GM13976 (cell line): ENCODE results near the gene PLBD2.

ENCODE experiments used
- DNase-seq: peaks from one replicate; pipeline ENCODE4 v3.0.0; 2012; ENCODE audit warnings: low spot score
- in situ Hi-C: fragments of 300-500 bp; cut with MboI; formaldehyde crosslinking; loops from one replicate; pipeline ENCODE4 v1.12.0; 2022; ENCODE audit warnings: low sequenced_read_pairs, mixed read lengths, inconsistent platforms; ENCODE audit not compliant: unreplicated experiment
- TF ChIP-seq, protein P1 (sequence below): IDR thresholded peaks from 2 replicates; pipeline ENCODE4 v1.5.1; 2012; ENCODE audit warnings: borderline replicate concordance, mild to moderate bottlenecking; ENCODE audit not compliant: insufficient read depth; ENCODE audit errors: extremely low read depth, missing control alignments, control extremely low read depth

Gene PLBD2

DNA sequence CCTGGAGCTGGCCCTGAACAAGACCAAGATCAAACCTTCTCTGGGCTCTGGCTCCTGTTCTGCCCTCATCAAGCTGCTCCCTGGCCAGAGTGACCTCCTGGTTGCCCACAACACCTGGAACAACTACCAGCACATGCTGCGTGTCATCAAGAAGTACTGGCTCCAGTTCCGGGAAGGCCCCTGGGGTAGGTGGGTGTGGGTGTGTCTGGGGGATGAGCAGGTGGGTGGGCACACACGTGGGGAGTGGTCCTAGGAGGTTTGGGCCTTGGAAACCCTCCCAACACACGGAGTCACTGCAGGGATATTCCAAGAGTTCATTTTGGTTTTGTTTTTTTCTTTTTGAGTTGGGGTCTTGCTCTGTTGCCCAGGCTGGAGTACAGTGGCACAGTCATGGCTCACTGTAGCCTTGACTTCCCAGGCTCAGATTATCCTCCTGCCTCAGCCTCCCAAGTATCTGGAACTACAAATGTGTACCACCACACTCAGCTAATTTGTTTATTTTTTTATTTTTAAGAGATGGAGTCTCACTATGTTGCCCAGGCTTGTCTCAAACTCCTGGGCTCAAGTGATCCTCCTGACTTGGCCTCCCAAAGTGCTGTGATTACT, 16.5 kb downstream of the PLBD2 start:
- in situ Hi-C loops: no loop called here
- DNase-seq: no peak
- TF ChIP-seq, protein P1, sequence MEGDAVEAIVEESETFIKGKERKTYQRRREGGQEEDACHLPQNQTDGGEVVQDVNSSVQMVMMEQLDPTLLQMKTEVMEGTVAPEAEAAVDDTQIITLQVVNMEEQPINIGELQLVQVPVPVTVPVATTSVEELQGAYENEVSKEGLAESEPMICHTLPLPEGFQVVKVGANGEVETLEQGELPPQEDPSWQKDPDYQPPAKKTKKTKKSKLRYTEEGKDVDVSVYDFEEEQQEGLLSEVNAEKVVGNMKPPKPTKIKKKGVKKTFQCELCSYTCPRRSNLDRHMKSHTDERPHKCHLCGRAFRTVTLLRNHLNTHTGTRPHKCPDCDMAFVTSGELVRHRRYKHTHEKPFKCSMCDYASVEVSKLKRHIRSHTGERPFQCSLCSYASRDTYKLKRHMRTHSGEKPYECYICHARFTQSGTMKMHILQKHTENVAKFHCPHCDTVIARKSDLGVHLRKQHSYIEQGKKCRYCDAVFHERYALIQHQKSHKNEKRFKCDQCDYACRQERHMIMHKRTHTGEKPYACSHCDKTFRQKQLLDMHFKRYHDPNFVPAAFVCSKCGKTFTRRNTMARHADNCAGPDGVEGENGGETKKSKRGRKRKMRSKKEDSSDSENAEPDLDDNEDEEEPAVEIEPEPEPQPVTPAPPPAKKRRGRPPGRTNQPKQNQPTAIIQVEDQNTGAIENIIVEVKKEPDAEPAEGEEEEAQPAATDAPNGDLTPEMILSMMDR: no peak

DNA sequence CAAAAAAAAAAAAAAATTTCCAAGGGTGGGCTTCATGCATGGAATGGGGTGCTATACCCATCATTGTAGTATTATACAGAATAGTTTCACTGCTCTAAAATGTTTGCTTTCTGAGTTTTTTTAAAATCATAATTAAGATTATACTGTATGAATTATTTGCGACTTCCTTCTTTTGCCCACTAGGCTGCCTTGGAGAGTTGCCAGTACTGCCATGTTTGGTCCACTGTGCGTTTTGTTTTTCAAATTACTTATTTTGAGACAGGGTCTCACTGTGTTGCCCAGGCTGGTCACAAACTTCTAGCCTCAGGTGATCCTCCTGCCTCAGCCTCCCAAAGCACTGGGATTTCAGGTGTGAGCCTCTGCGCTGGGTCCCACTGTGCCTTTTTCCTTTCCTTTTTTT, 19.9 kb downstream of the PLBD2 start:
- DNase-seq: no peak
- in situ Hi-C loops: no loop called here
- TF ChIP-seq, protein P1: no peak

DNA sequence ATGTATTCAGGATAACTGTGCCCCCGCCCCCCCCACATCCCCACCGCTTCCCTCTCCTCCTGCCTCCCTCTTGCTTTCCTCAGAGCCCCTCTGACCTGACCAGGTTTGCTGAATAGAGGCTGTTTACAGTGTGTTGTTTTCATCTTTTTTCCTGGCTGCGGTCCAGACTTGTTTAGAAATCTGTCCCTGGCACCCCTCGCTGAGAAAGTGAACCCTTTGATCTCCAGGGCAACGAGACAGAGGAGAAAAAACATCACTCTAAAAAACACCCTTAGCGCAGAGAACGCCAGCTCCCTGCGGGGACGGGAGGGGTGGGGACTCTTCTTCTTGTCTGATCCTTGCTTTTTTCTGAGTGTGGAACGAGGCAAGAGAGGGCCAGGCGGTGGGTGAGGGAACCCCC, 22.8 kb downstream of the PLBD2 start:
- TF ChIP-seq, protein P1: no peak
- in situ Hi-C loops: no loop called here
- no peak for DNase-seq

DNA sequence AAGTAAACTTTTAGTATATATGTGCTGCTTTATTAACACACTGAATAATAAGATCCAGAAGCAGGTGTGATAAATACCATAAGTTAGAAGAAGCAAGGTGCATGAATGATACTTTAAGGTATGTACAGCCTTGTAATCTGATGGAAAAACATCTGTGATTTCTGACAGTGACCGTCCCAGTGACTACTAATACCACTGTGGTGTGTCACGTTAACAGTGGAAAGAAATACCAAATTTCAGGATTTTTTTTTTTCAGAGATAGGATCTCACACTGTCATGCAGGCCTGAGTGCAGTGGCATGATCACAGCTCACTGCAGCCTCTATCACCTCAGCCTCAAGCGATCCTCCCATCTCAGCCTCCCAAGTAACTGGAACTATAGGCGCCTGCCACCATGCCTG, 23.8 kb downstream of the PLBD2 start:
- in situ Hi-C loops: no loop called here
- no peak for DNase-seq
- TF ChIP-seq, protein P1: no peak

DNA sequence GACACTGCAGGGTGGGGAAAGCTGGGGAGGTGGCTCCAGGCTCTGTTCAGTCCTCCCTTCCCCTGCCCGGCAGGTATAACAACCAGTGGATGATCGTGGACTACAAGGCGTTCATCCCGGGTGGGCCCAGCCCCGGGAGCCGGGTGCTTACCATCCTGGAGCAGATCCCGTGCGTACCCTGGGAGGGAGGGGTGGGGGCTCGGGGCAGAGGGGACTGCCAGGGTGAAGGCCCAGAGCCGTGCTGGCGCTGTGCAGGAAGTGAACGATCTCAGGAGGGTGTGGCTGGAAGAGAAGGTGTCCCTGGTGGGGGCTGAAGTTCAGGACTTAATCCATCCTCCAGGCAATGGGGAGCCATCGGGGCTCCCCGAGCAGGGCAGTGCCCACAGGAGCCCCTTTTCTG, 26.4 kb downstream of the PLBD2 start:
- peak; percentile 31 for DNase-seq
- in situ Hi-C loops: no loop called here
- TF ChIP-seq, protein P1: no peak

DNA sequence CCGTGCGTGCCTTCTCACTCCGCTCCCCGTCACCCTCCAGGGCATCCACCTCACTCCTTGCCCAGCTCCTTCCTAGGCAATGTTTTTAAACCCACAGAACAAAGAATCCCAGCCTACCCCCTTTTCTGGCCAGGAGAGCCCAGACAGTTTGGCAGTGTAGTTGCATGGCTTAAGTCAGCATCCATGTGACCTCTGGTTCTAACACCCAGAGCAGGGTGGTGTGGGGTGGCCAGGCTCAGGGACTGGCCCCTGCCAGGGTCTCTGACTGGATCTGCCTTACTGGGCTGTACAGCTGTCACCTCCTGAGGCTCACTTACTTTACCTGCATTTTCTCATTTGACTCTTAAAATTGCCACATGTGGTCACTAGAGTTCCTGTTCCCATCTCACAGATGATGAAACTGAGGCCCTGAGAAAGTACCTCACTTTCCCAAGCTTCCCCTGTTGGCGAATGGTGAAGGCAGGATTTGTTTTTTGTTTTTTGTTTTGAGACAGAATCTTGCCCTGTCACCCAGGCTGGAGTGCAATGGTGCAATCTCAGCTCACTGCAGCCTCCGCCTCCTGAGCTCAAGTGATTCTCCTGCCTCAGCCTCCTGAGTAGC, 27.0 kb downstream of the PLBD2 start:
- in situ Hi-C loops: no loop called here
- TF ChIP-seq, protein P1: no peak
- DNase-seq: peak; percentile 51
